GM18526 (cell line): Measurements from ENCODE around the gene NCOA3.

ENCODE experiments used
- POLR2A ChIP-seq: IDR thresholded peaks from 3 replicates; pipeline ENCODE4 v1.6.1; 2011; ENCODE audit not compliant: insufficient read length; ENCODE audit errors: extremely low read depth

The NCOA3 gene

DNA sequence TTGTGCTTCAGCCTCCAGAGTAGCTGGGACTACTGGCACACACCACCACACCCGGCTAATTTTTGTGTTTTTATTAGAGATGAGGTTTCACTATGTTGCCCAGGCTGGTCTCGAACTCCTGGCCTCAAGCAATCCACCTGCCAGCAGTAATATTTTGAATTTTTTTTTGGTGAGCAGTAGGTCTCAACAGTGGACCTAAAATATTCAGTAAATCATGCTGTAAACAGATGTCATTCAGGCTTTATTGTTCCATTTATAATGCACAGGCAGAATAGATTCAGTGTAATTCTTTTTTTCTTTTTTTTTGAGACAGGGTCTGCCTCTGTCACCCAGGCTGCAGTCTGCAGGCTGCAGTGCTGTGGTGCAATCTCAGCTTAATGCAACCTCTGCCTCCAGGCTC lies 69.7 kb downstream of the NCOA3 start:
- TF ChIP-seq POLR2A = no peak

DNA sequence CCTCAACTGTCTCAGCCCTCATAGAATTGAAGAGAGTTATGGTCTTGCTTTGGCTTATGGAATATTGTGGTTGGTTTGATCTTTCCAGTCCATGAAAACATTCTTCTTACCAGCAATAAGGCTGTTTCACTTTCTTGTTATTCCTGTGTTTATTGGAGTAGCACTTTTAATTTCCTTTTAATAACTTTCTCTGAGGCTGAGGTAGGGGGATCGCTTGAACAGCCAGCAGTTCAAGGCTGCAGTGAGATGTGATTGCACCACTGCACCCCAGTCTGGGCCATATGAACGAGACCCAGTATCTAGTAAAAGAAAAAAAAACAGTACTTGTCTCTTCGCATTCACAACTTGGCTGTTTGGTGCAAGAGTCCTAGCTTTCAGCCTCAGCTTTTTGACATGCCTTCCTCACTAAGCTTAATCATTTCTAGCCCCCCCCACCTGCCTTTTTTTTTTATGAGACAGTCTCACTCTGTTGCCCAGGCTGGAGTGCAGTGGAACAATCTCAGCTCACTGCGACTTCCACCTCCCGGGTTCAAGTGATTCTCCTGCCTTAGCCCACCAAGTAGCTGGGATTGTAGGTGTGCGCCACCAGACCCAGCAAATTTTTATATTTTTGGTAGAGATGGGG lies 70.5 kb downstream of the NCOA3 start:
- TF ChIP-seq POLR2A = no peak

DNA sequence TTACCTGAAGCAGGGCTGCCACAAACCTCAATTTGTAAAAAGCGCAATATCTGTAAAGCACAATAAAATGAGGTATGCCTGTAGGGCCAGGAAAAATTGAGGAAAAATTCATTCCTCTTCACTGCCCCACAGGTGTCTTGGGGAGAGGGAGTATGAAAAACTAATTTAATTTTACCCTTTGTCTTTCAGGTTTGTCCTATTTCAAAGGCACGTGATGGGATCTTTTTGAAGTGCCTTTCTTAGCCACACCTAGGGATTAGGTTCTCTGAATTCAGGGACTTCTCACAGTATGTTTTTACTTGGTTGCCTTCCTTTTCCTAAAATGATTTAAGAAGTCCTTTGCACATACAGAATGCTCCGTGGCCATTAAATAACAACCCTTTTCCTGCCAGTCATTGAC lies 71.9 kb downstream of the NCOA3 start:
- TF ChIP-seq POLR2A = no peak

DNA sequence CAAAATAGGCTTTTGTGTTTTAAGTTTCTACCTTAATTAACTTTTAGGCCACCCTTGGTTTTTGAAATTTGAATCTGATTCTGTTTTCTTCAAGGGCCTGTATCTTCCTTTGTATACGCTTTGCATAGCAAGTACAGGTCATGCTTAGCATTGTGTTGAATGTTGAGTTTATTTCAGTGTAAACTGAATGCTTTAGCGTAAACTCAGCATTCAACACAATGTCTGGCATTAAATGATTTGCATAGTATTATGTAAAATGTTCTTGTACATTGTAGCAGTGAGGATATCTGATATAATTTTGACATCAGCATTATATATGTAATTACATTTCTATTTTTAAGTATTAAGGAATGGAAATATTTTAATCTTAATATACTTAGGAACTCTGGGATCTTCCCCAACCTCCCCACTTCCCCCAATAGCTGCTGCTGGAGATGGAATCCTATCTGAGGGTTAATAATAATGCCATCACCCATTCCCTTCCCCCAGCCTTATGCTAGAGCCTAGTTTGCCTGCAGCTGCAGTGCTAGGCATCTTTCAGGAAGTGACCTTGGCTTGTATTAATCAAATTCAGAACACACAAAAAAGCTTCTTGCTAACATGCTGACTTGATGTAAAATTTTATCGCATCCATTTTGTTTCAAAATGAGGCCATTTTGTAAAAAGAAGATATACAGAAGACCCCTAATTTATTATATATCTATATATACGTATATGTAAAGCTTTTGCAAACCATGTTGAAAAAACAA lies 73.1 kb downstream of the NCOA3 start:
- no peak for TF ChIP-seq POLR2A

DNA sequence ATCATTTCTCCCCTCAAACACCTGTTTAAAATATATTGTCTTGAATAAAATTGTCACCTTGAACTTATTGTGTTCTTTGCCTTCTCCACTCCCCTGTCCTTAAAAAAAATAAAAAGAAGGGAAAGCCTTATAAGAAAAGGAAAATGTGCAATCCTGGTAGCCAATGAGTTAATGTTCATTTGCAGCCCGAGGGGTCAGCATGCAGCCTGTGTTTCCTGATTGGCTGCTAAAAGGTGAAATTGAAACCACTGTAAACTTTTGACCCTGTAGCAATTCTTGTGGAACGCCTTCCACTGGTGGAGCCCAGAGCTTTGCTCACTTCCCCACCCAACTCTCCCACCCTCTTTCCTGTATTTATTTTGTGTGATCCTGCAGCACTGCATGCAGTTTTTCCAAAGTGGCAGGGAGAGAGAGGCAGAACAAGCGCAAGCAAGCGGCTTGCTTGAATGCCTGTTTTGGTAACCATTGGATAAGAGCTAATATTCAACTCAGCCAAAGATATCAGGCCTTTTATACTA lies 74.9 kb downstream of the NCOA3 start:
- TF ChIP-seq POLR2A = no peak

DNA sequence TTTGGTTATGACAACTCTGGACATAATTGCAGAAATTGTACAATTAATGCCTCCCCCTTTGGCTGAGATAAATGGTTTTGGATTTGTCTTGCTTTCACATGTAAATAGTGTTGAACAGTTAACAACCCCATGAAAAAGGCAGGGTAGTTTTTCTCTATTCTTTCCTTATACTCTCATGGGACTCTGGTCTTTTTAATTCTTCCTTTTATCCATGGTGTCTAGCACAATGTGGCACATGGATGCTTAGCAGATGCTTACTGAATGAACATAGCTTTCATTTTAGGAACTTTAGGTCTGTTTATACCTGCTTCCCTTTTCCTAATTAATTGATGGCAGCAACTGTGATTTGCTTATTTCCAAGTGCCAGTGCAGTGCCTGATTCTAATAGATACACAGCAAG lies 75.6 kb downstream of the NCOA3 start:
- TF ChIP-seq POLR2A = no peak

DNA sequence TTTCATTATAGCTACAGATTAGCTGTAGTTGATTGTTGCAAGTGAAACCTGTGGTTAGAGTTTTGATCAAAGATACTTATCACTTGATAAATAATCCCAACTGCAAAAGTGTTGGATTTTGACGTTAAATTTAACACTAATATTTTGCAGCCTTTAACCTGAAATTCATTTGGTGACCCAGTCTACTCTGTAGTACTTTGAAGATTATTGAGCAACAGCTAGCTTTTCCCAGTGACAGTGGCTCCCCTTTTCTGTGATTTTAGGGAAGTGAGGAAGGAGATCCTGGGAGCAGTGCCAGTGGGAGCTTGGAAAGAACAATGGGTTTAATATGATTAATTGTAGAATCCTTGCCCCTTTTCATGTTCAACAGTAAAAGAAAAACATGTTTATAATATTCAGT lies 76.9 kb downstream of the NCOA3 start:
- no peak for TF ChIP-seq POLR2A

DNA sequence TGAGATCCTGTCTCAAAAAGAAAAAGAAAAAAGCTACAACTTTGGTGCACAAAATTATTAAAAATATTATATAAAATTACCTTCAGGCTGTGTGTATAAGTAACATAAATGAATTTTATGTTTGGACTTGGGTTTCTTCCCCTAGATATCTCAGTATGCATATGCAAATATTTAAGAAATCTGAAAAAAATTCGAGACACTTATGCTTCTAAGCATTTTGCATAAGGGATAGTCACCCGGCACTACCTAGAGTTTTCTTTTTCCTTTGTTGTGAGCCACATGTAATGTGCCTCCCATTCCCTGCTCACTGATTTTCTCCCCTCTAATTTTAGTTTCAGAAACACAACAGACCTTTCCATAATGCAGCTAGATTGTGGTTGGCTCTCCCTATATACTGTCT lies 79.4 kb downstream of the NCOA3 start:
- no peak for TF ChIP-seq POLR2A

DNA sequence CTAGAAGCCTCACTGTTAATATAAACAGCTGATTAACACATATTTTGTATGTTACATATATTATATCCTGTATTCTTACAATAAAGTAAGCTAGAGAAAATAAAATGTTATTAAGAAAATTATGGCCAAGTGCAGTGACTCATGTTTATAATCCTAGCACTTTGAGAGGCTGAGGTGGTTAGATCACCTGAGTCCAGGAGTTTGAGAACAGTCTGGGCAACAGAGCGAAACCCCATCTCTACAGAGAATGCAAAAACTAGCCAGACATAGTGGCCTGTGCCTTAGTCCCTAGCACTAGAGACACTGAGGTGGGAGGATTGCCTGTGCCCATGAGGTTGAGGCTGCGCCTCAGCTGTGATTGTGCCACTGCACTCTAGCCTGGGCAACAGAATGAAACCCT lies 81.9 kb downstream of the NCOA3 start:
- no peak for TF ChIP-seq POLR2A

DNA sequence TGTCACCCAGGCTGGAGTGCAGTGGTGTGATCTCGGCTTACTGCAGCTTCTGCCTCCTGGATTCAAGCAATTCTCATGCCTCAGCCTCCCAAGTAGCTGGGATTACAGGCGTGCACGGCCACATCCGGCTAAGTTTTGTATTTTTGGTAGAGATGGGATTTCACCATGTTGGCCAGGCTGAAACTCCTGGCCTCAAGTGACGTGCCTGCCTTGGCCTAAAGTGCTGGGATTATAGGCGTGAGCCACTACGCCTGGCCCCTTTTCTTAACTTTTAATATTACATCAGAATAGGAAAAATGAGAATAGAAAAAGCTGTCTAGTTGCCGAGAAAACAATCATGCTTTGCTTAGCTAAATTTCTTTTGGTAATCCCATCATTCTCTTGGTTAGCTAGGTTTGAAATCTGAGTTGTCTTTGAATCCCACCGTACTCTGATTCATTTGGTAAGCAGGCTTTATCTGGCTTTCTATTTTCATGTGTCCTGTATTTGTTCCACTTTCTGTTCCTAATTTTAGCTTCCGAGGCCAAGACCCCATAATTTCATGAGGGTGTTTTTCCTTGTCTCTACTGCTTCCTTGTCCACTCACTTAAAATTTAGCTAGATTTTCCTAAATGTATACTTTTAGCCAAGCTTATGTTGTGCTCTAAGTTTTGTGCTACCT lies 83.5 kb downstream of the NCOA3 start:
- no peak for TF ChIP-seq POLR2A

DNA sequence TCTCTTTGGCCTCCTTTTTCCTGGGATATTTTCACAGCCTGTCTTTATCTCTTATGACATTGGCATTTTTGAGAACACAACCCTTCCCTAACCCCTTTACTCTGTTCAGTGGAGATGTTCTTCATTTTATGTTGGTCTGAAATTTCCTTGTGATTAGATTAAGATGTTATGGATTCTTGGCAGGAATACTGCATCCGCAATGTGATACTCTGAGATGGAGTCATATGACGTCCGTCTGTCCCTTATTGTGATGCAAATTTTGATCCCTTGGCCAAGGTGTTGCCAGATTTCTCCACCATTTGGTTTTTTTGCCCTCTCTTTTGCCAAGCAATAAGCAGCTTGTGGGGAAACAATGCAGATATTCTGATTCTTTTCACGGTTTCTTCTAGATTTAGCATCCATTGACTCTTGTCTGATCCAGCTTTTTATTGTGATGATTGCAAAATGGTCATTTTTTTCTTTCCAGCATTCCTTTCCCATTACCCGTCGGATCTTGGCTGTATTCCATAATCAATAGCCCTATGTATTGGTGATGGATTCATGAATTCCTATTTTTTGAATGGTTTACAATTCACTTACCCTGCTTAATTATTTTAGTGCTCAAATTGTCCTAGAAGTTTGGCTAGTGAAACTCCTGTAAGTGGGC lies 85.1 kb downstream of the NCOA3 start:
- TF ChIP-seq POLR2A = no peak

DNA sequence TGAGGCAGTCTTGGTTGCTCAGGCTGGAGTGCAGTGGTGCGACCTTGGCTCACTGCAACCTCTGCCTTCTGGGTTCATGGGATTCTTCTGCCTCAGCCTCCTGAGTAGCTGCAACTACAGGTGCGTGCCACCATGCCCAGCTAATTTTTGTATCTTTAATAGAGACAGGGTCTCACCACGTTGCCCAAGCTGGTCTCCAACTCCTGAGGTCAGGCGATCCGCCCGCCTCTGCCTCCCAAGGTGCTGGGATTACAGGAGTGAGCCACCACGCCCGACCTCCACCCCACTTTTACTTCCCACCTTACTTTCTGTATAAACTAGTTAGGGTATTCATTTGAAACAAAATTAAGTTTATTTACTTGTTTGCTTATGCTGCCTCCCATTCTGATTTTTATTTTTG lies 86.5 kb downstream of the NCOA3 start:
- TF ChIP-seq POLR2A = no peak

DNA sequence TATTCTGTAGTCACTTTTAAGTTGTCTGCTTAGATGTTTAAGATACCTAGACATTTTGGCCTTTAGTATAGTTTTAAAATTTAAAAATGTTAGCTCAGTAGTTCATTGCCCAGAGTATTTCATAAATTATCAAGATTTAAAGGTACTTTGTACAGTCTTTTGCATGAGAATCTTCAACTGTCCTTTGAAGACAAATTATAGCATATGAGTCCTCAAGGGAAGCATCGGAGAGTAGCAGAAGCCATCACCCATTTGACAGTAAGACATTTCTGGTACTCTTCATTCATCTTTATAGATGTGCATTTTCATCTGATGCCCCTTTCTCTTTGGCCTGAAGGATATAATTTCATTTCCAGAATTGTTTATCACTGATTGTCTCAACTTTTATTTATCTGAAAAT lies 89.5 kb downstream of the NCOA3 start:
- TF ChIP-seq POLR2A = no peak

DNA sequence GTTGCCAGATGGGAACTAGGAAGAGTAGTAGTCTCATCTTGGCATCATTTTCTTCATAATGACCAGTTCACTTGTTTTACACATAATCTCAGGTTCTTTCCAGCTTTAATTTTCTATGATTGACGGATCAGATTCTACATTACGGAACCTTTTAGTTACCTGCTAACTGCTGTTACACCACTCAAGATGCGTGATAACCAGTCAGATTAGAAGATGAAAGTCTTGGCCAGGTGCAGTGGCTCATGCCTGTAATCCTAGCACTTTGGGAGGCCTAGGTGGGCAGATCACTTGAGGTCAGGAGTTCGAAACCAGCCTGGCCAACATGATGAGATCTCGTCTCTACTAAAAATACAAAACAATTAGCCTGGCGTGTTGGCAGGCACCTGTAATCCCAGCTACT lies 92.5 kb downstream of the NCOA3 start:
- TF ChIP-seq POLR2A = no peak

DNA sequence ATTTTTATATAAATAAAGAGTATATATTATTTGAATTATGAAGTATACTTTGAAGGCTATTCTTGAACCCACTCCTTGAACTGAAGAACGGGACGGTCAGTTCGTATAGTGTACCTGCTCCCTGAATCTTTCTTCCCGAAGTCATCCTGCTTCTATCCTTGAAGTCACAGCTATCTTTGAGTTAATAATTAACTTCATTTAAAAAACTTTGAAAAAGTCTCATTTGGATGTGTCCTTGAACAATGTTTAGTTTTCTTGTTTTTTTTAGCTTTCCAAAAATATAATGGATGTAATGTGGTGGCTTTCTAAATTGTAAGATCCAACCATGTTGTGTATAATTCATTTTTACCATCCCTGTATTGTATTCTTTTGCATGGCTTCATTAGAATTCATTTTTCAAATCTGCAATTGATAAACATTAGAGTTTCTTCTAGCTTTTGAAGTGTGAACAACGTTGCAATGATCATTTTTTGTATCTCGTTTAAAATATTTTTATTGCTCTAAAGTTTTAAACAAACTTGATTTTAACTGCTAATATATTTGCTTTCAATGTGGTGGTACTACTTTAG lies 94.4 kb downstream of the NCOA3 start:
- no peak for TF ChIP-seq POLR2A

DNA sequence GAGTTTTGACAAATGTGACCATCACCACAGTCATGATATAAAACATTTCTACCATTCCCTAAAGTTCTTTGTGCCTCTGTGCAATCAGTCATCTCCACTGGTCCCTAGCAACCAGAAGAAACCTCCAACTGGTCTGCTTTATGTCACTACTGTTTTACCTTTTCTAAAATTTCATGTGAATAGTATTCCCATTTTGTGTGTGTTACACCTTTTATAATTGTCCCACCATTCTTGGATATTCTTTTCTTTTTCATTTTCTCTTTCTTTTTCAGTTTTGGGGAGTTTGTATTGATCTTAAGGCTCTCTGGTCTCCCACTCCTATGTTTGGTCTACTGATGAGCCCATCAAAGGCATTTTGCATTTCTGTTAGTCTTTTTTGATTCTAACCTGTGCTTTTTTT lies 95.4 kb downstream of the NCOA3 start:
- no peak for TF ChIP-seq POLR2A
